ENCODE results near the gene PRKCA.
"Not testable (repeated sequence)": the region's sequence is repeated elsewhere in the genome, so short reads cannot be mapped to it uniquely, and the experiment has no call there.

PRKCA gene

GRCh38 chr17:66292353-66292752, 10.1 kb upstream of the PRKCA start:
- DNase-seq, result no peak

GRCh38 chr17:66296289-66296725, 6.1 kb upstream of the PRKCA start:
- DNase-seq, result no peak

GRCh38 chr17:66297443-66297842, 5.0 kb upstream of the PRKCA start:
- DNase-seq, result not testable (repeated sequence)

- DNase-seq, result no peak
These were observed 2.7 kb upstream of the PRKCA start for GRCh38 chr17:66299711-66300110.

GRCh38 chr17:66300956-66301355, 1.5 kb upstream of the PRKCA start:
- no peak for DNase-seq

GRCh38 chr17:66301367-66301863, 998 bp upstream of the PRKCA start:
- DNase-seq, result no peak

- DNase-seq, result no peak
These were observed 581 bp downstream of the PRKCA start for GRCh38 chr17:66302761-66303626.

- no peak for DNase-seq
These were observed 2.1 kb downstream of the PRKCA start for GRCh38 chr17:66304304-66305174.

- no peak for DNase-seq
These were observed 4.0 kb downstream of the PRKCA start for GRCh38 chr17:66306446-66306845.

- no peak for DNase-seq
These were observed 4.8 kb downstream of the PRKCA start for GRCh38 chr17:66307257-66307656.

- DNase-seq, result no peak
These were observed 6.4 kb downstream of the PRKCA start for GRCh38 chr17:66308856-66309255.

GRCh38 chr17:66309793-66310192, 7.4 kb downstream of the PRKCA start:
- no peak for DNase-seq

- no peak for DNase-seq
These were observed 8.2 kb downstream of the PRKCA start for GRCh38 chr17:66310528-66311148.

- no peak for DNase-seq
These were observed 10.5 kb downstream of the PRKCA start for GRCh38 chr17:66312912-66313311.

GRCh38 chr17:66313325-66313724, 10.9 kb downstream of the PRKCA start:
- DNase-seq, result no peak

GRCh38 chr17:66313995-66314659, 11.7 kb downstream of the PRKCA start:
- no peak for DNase-seq

GRCh38 chr17:66317629-66318028, 15.2 kb downstream of the PRKCA start:
- DNase-seq, result no peak

GRCh38 chr17:66319226-66319625, 16.8 kb downstream of the PRKCA start:
- DNase-seq, result no peak

- no peak for DNase-seq
These were observed 20.4 kb downstream of the PRKCA start for GRCh38 chr17:66322764-66323163.

GRCh38 chr17:66324381-66325004, 22.1 kb downstream of the PRKCA start:
- DNase-seq, result not testable (repeated sequence)

- no peak for DNase-seq
These were observed 24.1 kb downstream of the PRKCA start for GRCh38 chr17:66326476-66327047.

- no peak for DNase-seq
These were observed 28.2 kb downstream of the PRKCA start for GRCh38 chr17:66330646-66331037.
